GM19193 (cell line): ENCODE data around the gene BEND5.

ENCODE experiments used
- POLR2A ChIP-seq: IDR thresholded peaks from 4 replicates; pipeline ENCODE4 v1.6.1; 2011; ENCODE audit not compliant: insufficient read depth, insufficient read length; ENCODE audit errors: extremely low read depth

The BEND5 gene

GRCh38 chr1:48681476-48682305, 95.0 kb downstream of the BEND5 start:
- TF ChIP-seq POLR2A, result no peak

GRCh38 chr1:48680411-48681035, 96.2 kb downstream of the BEND5 start:
- no peak for TF ChIP-seq POLR2A

GRCh38 chr1:48679859-48680258, 96.8 kb downstream of the BEND5 start:
- TF ChIP-seq POLR2A, result no peak

- TF ChIP-seq POLR2A, result no peak
Observed at GRCh38 chr1:48678710-48679505, 97.8 kb downstream of the BEND5 start.
